Uterus (tissue), 4 donors: ENCODE measurements around the gene TTLL1. TPM values are rescaled to one million over a fixed set of nuclear protein-coding genes. Genes with fewer than 3 reads are reported as not detected.

Experiments
- DNase-seq, 2 donors: peaks; one replicate each; pipeline ENCODE4 v3.0.0-alpha.2; 2019 to 2020
- H3K27ac ChIP-seq, 2 donors: fragments of 200-600 bp; sonication (generic); 1 replicate in 1 of 2; 2 replicates in 1 of 2; pipeline ENCODE4 v1.5.1; 2016 to 2018
- H3K27me3 ChIP-seq, 2 donors: fragments of 200-600 bp; sonication (generic); one replicate each; pipeline ENCODE4 v1.5.1; 2018 to 2019; ENCODE audit warnings: control low read depth in 1 of 2
- H3K36me3 ChIP-seq, 2 donors: fragments of 200-600 bp; sonication (generic); one replicate each; pipeline ENCODE4 v1.5.1; 2019; ENCODE audit warnings: control low read depth in 1 of 2
- H3K4me1 ChIP-seq, 2 donors: fragments of 200-600 bp; sonication (generic); one replicate each; pipeline ENCODE4 v1.5.1; 2018 to 2019; ENCODE audit warnings: control low read depth in 1 of 2
- H3K4me3 ChIP-seq, 2 donors: fragments of 200-600 bp; sonication (generic); 1 replicate in 1 of 2; 2 replicates in 1 of 2; pipeline ENCODE4 v1.5.1; 2018 to 2019; ENCODE audit warnings: mild to moderate bottlenecking in 1 of 2
- H3K9me3 ChIP-seq, 2 donors: fragments of 200-600 bp; sonication (generic); one replicate each; pipeline ENCODE4 v1.5.1; 2019; ENCODE audit warnings: control low read depth in 1 of 2
- POLR2A ChIP-seq, 2 donors: fragments of 450-650 bp; IDR thresholded peaks; one replicate each; pipeline ENCODE4 v1.6.1; 2016; ENCODE audit warnings: antibody characterized with exemption in 2 of 2, mild to moderate bottlenecking in 1 of 2, moderate library complexity in 1 of 2
- intact Hi-C: fragments of 100-400 bp; cut with DNase I; formaldehyde crosslinking; loops from one replicate; pipeline ENCODE4 v1.15.1; 2023; ENCODE audit warnings: low total_unique reads
- total RNA-seq, 4 donors: library from RNA; depleted of rRNA in 3 of 4; stranded (reverse); fragments of >200 nt in 3 of 4; gene quantifications; one replicate each; pipeline versions ENCODE4 v1.1.0 to v1.2.4, GENCODE V29; 2014 to 2023
- TF ChIP-seq, protein P1 (sequence below), 4 experiments: fragments of 200-600 bp in 2 of 4; fragments of 450-650 bp in 2 of 4; sonication (generic) in 2 of 4; IDR thresholded peaks; one replicate each; pipeline ENCODE4 v1.5.1; 2016 to 2019; ENCODE audit warnings: antibody characterized with exemption in 4 of 4, mild to moderate bottlenecking in 2 of 4, moderate library complexity in 1 of 4
- donor health status: DM: yes; HTN: yes; CAD: no.

The TTLL1 gene
- total RNA-seq, 4 donors from 2014 or later, result 3.6 to 12.5 (median 5.3) TPM

DNA sequence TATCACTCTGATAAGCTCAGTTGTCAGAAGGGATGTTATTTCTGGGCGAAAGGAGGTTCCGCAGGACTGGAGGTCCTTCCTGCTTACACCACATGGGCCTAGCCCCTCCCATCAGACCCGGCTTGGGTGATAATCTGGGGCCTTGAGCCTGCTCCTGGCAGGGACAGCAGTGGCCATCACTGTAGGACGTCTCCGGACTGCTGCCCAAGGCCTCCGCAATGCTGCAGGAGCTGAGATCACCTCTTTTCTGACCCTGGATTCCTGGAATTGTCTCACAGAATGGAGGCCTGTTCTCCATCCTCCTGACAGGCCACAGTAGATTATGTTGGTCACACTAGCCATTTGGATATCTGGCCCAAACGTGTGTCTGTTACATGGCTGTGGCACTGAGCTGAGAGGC is 12.1 kb upstream of the TTLL1 start:
- Histone ChIP-seq H3K9me3 (no peaks in the 10 kb centered on the region), H3K4me1 (no peaks in the 10 kb centered on the region), H3K27ac (no peak overlapping the region), H3K27me3 (no peaks in the 10 kb centered on the region), H3K36me3 (no peaks in the 10 kb centered on the region), H3K4me3 (no peak overlapping the region)
- DNase-seq, result no peak
- intact Hi-C loops, result no loop called here
- TF ChIP-seq POLR2A (IDR thresholded peaks at IDR 0.05), result no peak
- TF ChIP-seq, protein P1, sequence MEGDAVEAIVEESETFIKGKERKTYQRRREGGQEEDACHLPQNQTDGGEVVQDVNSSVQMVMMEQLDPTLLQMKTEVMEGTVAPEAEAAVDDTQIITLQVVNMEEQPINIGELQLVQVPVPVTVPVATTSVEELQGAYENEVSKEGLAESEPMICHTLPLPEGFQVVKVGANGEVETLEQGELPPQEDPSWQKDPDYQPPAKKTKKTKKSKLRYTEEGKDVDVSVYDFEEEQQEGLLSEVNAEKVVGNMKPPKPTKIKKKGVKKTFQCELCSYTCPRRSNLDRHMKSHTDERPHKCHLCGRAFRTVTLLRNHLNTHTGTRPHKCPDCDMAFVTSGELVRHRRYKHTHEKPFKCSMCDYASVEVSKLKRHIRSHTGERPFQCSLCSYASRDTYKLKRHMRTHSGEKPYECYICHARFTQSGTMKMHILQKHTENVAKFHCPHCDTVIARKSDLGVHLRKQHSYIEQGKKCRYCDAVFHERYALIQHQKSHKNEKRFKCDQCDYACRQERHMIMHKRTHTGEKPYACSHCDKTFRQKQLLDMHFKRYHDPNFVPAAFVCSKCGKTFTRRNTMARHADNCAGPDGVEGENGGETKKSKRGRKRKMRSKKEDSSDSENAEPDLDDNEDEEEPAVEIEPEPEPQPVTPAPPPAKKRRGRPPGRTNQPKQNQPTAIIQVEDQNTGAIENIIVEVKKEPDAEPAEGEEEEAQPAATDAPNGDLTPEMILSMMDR (IDR thresholded peaks at IDR 0.05), result no peak

DNA sequence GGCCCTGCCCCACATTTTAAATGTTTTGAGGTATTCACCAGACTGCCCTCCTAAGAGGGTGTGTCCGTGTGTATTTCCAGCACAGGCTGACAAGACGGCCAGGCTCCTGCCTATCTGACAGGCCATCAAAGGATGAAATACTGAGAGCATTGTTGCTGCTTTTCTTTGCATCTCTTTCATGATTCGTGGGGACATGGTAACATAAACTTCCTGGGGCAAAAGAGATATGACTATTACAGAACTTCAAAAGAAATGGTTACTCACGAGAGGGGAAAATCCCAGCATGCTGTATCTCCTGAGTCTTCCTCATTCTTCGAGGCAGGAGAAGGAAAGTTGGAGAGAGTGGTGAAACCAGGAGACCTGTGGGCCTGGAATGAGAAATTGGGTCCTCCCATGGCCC is 11.0 kb upstream of the TTLL1 start:
- TF ChIP-seq, protein P1 (IDR thresholded peaks at IDR 0.05), result no peak
- no peak for TF ChIP-seq POLR2A (IDR thresholded peaks at IDR 0.05)
- H3K36me3 ChIP-seq, result no peaks in the 10 kb centered on the region
- H3K27me3 ChIP-seq, result no peaks in the 10 kb centered on the region
- H3K4me1 ChIP-seq, result no peaks in the 10 kb centered on the region
- DNase-seq, result no peak
- no peak overlapping the region for H3K4me3 ChIP-seq
- no peaks in the 10 kb centered on the region for H3K9me3 ChIP-seq
- intact Hi-C loops, result no loop called here
- no peak overlapping the region for H3K27ac ChIP-seq

DNA sequence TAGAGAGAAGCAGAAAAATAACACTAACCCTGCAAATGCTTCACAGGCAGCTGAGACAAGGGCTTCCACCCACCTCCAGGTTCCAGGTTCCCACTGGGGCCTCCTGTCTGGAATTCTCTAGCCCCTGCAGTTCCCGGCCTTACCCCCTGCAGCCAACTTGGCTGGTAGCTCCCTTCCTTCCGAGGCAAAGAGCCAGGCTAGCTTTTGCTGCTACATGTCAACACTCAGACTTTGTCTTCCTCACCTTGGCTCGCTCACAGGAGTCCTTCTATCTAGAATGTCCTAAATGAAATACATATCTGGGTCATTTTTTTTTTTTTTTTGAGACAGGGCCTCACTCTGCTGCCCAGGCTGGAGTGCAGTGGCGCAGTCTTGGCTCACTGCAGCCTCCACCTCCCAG is 9.9 kb upstream of the TTLL1 start:
- Histone ChIP-seq H3K27ac (no peak overlapping the region), H3K9me3 (no peaks in the 10 kb centered on the region), H3K4me3 (no peak overlapping the region), H3K27me3 (no peaks in the 10 kb centered on the region), H3K4me1 (no peaks in the 10 kb centered on the region), H3K36me3 (no peaks in the 10 kb centered on the region)
- TF ChIP-seq, protein P1 (IDR thresholded peaks at IDR 0.05), result no peak
- TF ChIP-seq POLR2A (IDR thresholded peaks at IDR 0.05), result no peak
- intact Hi-C loops, result no loop called here
- DNase-seq, result no peak

DNA sequence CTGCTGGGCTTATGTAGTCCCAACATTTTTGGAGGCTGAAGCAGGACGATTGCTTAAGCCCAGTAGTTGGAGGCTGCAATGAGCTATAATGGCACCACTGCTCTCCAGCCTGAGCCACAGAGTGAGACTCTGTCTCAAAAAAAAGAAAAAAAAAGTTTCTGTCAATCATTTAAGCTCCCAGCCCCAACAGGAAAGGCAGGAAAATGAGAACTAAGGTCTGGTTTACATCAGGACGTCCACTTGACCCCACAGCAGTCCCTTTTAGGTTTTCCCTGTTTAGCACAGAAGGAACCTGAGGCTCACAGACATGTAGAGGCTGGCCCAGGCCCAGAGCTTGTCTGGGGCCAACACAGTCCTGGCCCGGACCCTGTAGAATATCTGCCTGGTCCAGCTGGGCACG is 9.2 kb upstream of the TTLL1 start:
- no peak for TF ChIP-seq POLR2A (IDR thresholded peaks at IDR 0.05)
- TF ChIP-seq, protein P1 (IDR thresholded peaks at IDR 0.05), result no peak
- H3K4me1 ChIP-seq, result no peaks in the 10 kb centered on the region
- H3K4me3 ChIP-seq, result no peak overlapping the region
- no peaks in the 10 kb centered on the region for H3K36me3 ChIP-seq
- H3K27me3 ChIP-seq, result no peaks in the 10 kb centered on the region
- no peak overlapping the region for H3K27ac ChIP-seq
- no peak for DNase-seq
- H3K9me3 ChIP-seq, result no peaks in the 10 kb centered on the region
- intact Hi-C loops, result no loop called here

DNA sequence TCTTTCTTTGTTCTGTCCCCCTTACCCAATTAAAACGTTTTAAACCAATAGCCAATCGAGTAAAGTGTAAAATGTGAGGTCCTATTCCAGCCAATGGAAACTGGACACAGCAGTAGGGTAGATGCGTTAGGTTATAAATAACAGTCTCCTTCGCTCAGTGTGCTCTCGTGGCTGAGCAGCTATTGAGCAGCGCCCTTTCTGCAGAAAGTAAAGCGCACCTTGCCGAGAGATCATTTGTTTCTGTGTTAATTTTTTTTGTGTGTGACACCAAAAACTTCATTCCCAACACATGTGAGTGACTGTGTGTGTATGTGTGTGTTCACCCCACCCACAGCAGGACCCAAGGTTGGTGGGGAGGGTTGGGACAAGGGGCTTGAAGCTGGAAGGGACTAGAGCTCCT is 7.2 kb upstream of the TTLL1 start:
- TF ChIP-seq POLR2A (IDR thresholded peaks at IDR 0.05), result no peak
- TF ChIP-seq, protein P1 (IDR thresholded peaks at IDR 0.05), result no peak
- H3K9me3 ChIP-seq, result no peaks in the 10 kb centered on the region
- intact Hi-C loops, result no loop called here

More for the DNA sequence above, 7.2 kb upstream of the TTLL1 start:
- H3K4me1 ChIP-seq, result no peaks in the 10 kb centered on the region
- DNase-seq, result no peak
- no peak overlapping the region for H3K27ac ChIP-seq
- no peaks in the 10 kb centered on the region for H3K27me3 ChIP-seq
- no peak overlapping the region for H3K4me3 ChIP-seq
- H3K36me3 ChIP-seq, result no peaks in the 10 kb centered on the region
